HepG2 (cell line): Measurements from ENCODE around the gene RAB3IP. TPM values are rescaled to one million over a fixed set of nuclear protein-coding genes. Genes with fewer than 3 reads are reported as not detected.
A peak's percentile ranks its signal among the peaks of the same experiment; 100 is the strongest.

ENCODE experiments used
- ASH2L ChIP-seq: fragments of 300-600, 200-600 bp; sonication (generic); IDR thresholded peaks from 2 replicates; pipeline ENCODE4 v1.7.0; 2017; ENCODE audit warnings: low read depth, mild to moderate bottlenecking, moderate library complexity, mixed read lengths, low read length; ENCODE audit not compliant: insufficient read length
- BCL6 ChIP-seq: IDR thresholded peaks from 2 replicates; pipeline ENCODE4 v1.6.1; 2016; ENCODE audit warnings: missing genetic modification reagents, missing compliant biosample characterization
- CHCHD3 ChIP-seq: sonication (generic); formaldehyde crosslinking; IDR thresholded peaks from 2 replicates; pipeline ENCODE4 v1.8.0; 2022; ENCODE audit warnings: mild to moderate bottlenecking, missing genetic modification reagents, moderate library complexity
- FOXK1 ChIP-seq: sonication (generic); formaldehyde crosslinking; IDR thresholded peaks from 2 replicates; pipeline ENCODE4 v1.4.0; 2020; ENCODE audit warnings: low read depth, missing genetic modification reagents, borderline replicate concordance
- HMG20B ChIP-seq: conservative IDR thresholded peaks from 2 replicates; pipeline ENCODE4 v1.6.1; 2016; ENCODE audit warnings: missing genetic modification reagents, missing compliant biosample characterization
- HOXA3 ChIP-seq: sonication (generic); formaldehyde crosslinking; IDR thresholded peaks from 2 replicates; pipeline ENCODE4 v1.5.0; 2020; ENCODE audit warnings: missing genetic modification reagents
- KAT7 ChIP-seq: IDR thresholded peaks from 2 replicates; pipeline ENCODE4 v1.6.1; 2018; ENCODE audit warnings: borderline replicate concordance, missing compliant biosample characterization
- LRRFIP1 ChIP-seq: sonication (generic); formaldehyde crosslinking; conservative IDR thresholded peaks from 2 replicates; pipeline ENCODE4 v1.4.0; 2020; ENCODE audit warnings: missing genetic modification reagents
- POGK ChIP-seq: sonication (generic); formaldehyde crosslinking; conservative IDR thresholded peaks from 2 replicates; pipeline ENCODE4 v1.8.0; 2022; ENCODE audit warnings: mild to moderate bottlenecking, moderate library complexity, missing genetic modification reagents
- PTBP1 ChIP-seq: fragments of 200-400 bp; formaldehyde crosslinking; IDR thresholded peaks from 2 replicates; pipeline ENCODE4 v1.6.1; 2018; ENCODE audit warnings: low read length, low read depth; ENCODE audit not compliant: poor library complexity, severe bottlenecking
- RAD21 ChIP-seq: fragments of 450-650 bp; formaldehyde crosslinking; IDR thresholded peaks from 2 replicates; pipeline ENCODE4 v1.5.0; 2020; ENCODE audit warnings: mild to moderate bottlenecking
- TEF ChIP-seq: sonication (generic); formaldehyde crosslinking; IDR thresholded peaks from 2 replicates; pipeline ENCODE4 v1.5.0; 2020; ENCODE audit warnings: missing genetic modification reagents
- TERF1 ChIP-seq: sonication (generic); formaldehyde crosslinking; IDR thresholded peaks from 2 replicates; pipeline ENCODE4 v1.8.0; 2022; ENCODE audit warnings: mild to moderate bottlenecking, missing genetic modification reagents, moderate library complexity
- TMF1 ChIP-seq: sonication (generic); formaldehyde crosslinking; IDR thresholded peaks from 2 replicates; pipeline ENCODE4 v1.8.1; 2022; ENCODE audit warnings: low read depth, missing genetic modification reagents
- ZFP90 ChIP-seq: sonication (generic); formaldehyde crosslinking; IDR thresholded peaks from 2 replicates; pipeline ENCODE4 v1.8.0; 2022; ENCODE audit warnings: missing genetic modification reagents, mild to moderate bottlenecking, inconsistent platforms, borderline replicate concordance
- ZIK1 ChIP-seq: sonication (generic); formaldehyde crosslinking; IDR thresholded peaks from 2 replicates; pipeline ENCODE4 v1.5.0; 2020; ENCODE audit warnings: mild to moderate bottlenecking, low read depth, missing genetic modification reagents, borderline replicate concordance
- ZNF224 ChIP-seq: sonication (generic); formaldehyde crosslinking; IDR thresholded peaks from 2 replicates; pipeline ENCODE4 v1.5.0; 2020; ENCODE audit warnings: mild to moderate bottlenecking, missing genetic modification reagents
- ZNF232 ChIP-seq: sonication (generic); formaldehyde crosslinking; IDR thresholded peaks from 2 replicates; pipeline ENCODE4 v1.4.0; 2020; ENCODE audit warnings: missing genetic modification reagents, borderline replicate concordance
- ZNF3 ChIP-seq: IDR thresholded peaks from 2 replicates; pipeline ENCODE4 v1.7.0; 2017; ENCODE audit warnings: inconsistent platforms
- ZNF550 ChIP-seq: sonication (generic); formaldehyde crosslinking; IDR thresholded peaks from 2 replicates; pipeline ENCODE4 v1.4.0; 2020; ENCODE audit warnings: mild to moderate bottlenecking, missing genetic modification reagents, borderline replicate concordance
- ZNF576 ChIP-seq: sonication (generic); formaldehyde crosslinking; IDR thresholded peaks from 2 replicates; pipeline ENCODE4 v1.4.0; 2020; ENCODE audit warnings: mild to moderate bottlenecking, missing genetic modification reagents
- ZNF607 ChIP-seq: sonication (generic); formaldehyde crosslinking; IDR thresholded peaks from 2 replicates; pipeline ENCODE4 v1.5.1; 2020; ENCODE audit warnings: missing genetic modification reagents, mild to moderate bottlenecking, borderline replicate concordance
- polyA plus RNA-seq, 8 experiments: library from polyadenylated mRNA; depleted of rRNA in 3 of 8; stranded (reverse) in 7 of 8; unstranded in 1 of 8; fragments of >200 nt; fragmentation: Illumina TruSeq in 4 of 8; extraction: Trizol in 4 of 8; gene quantifications; 2 replicates each; pipeline versions ENCODE4 v1.2.1 to v1.2.3, GENCODE V29; 2011 to 2016; ENCODE audit warnings: low read depth in 4 of 8, missing spikeins in 1 of 8, mixed read lengths in 1 of 8; ENCODE audit not compliant: insufficient read depth in 1 of 8
- total RNA-seq, 5 experiments: library from RNA; depleted of rRNA; stranded (reverse); fragments of >200 nt; fragmentation: Illumina TruSeq; extraction: Trizol; gene quantifications; 2 replicates each; pipeline ENCODE4 v1.2.3, GENCODE V29; 2016; ENCODE audit warnings: low read depth in 1 of 5

Gene RAB3IP
- total and polyA plus RNA-seq, 2 of the 13 experiments (the other 11 are each of a cell fraction or from before 2014, with no cell fraction given): 33.6 to 41.1 TPM

- no peak; the same call in 1 of the 2 replicates for TF ChIP-seq ZFP90
- TF ChIP-seq POGK (CRISPR knock-in tag): no peak
- no peak for TF ChIP-seq ZNF550 (CRISPR knock-in tag)
- no peak for TF ChIP-seq LRRFIP1 (CRISPR knock-in tag)
- no peak for TF ChIP-seq ZNF3 (CRISPR knock-in tag)
- TF ChIP-seq FOXK1: no peak
- TF ChIP-seq ZNF576 (CRISPR knock-in tag): no peak
- TF ChIP-seq HOXA3 (CRISPR knock-in tag): peak; percentile 46; the same call in 1 of the 2 replicates
- no peak for TF ChIP-seq PTBP1
- TF ChIP-seq BCL6 (CRISPR knock-in tag): peak; percentile 13; the same call in 1 of the 2 replicates
- 0 out of 2 replicates have a peak, but pooled peaks have one; percentile 4 for TF ChIP-seq TEF (CRISPR knock-in tag)
- TF ChIP-seq TERF1: no peak
- TF ChIP-seq ASH2L: peak; percentile 39
- TF ChIP-seq KAT7: no peak
- peak; percentile 13; the same call in 1 of the 2 replicates for TF ChIP-seq RAD21 (CRISPR knock-in tag)
- no peak for TF ChIP-seq HMG20B
- TF ChIP-seq ZIK1: peak; percentile 51; the same call in 1 of the 2 replicates
- no peak for TF ChIP-seq ZNF224
- 0 out of 2 replicates have a peak, but pooled peaks have one; percentile 2 for TF ChIP-seq CHCHD3 (CRISPR knock-in tag)
- TF ChIP-seq ZNF232 (CRISPR knock-in tag): no peak
- no peak for TF ChIP-seq TMF1 (CRISPR knock-in tag)
- no peak; the same call in 1 of the 2 replicates for TF ChIP-seq ZNF607
These were observed at the start of gene RAB3IP (continued) for GRCh38 chr12:69738351-69739286.
